Sigmoid colon (tissue), 7 donors: ENCODE results near the gene FGF14. TPM values are rescaled to one million over a fixed set of nuclear protein-coding genes. Genes with fewer than 3 reads are reported as not detected.

Experiments used
- DNase-seq: peaks from one replicate; pipeline ENCODE4 v3.0.0-alpha.2; 2019
- H3K27ac ChIP-seq, 4 donors: fragments of 200-600 bp; sonication (generic); one replicate each; pipeline ENCODE4 v1.5.1; 2016 to 2019; ENCODE audit warnings: mild to moderate bottlenecking in 1 of 4
- H3K27me3 ChIP-seq, 3 donors: fragments of 200-600 bp; sonication (generic); one replicate each; pipeline ENCODE4 v1.5.1; 2019; ENCODE audit warnings: mild to moderate bottlenecking in 1 of 3
- H3K36me3 ChIP-seq, 4 donors: fragments of 200-600 bp; sonication (generic); one replicate each; pipeline ENCODE4 v1.5.1; 2016 to 2019
- H3K4me1 ChIP-seq, 4 donors: fragments of 200-600 bp; sonication (generic); one replicate each; pipeline ENCODE4 v1.5.1; 2017 to 2019
- H3K4me3 ChIP-seq, 4 donors: fragments of 200-600 bp; sonication (generic); one replicate each; pipeline ENCODE4 v1.5.1; 2017 to 2019; ENCODE audit warnings: mild to moderate bottlenecking in 2 of 4, moderate library complexity in 1 of 4
- H3K9me3 ChIP-seq, 4 donors: fragments of 200-600 bp in 3 of 4; sonication (generic) in 3 of 4; one replicate each; pipeline versions ENCODE4 v1.5.1 to v1.6.1; 2013 to 2019
- CTCF ChIP-seq, 4 experiments: fragments of 450-650 bp in 3 of 4; fragments of 200-600 bp in 1 of 4; IDR thresholded peaks; one replicate each; pipeline ENCODE4 v1.5.1; 2016 to 2019; ENCODE audit warnings: antibody characterized with exemption in 4 of 4, mild to moderate bottlenecking in 3 of 4, moderate library complexity in 2 of 4
- EP300 ChIP-seq, 4 donors: sonication (generic); formaldehyde crosslinking; IDR thresholded peaks; one replicate each; pipeline ENCODE4 v1.6.1; 2017; ENCODE audit warnings: antibody characterized with exemption in 4 of 4
- POLR2A ChIP-seq, 2 donors: fragments of 450-650 bp; IDR thresholded peaks; one replicate each; pipeline ENCODE4 v1.6.1; 2016; ENCODE audit warnings: antibody characterized with exemption in 2 of 2, mild to moderate bottlenecking in 2 of 2, moderate library complexity in 2 of 2
- POLR2AphosphoS5 ChIP-seq, 4 donors: sonication (generic); formaldehyde crosslinking; IDR thresholded peaks; one replicate each; pipeline ENCODE4 v1.6.1; 2017; ENCODE audit warnings: antibody characterized with exemption in 4 of 4
- WGBS, 2 donors: extraction: QIAGEN DNeasy Blood & Tissue Kit; methylation state at CpG; one replicate each; pipeline ENCODE4 v1.1.7; 2013; 5-methylcytosine and 5-hydroxymethylcytosine counted together
- intact Hi-C: fragments of 100-400 bp; cut with DNase I; formaldehyde crosslinking; loops from one replicate; pipeline ENCODE4 v1.15.1; 2023
- polyA plus RNA-seq, 3 donors: library from polyadenylated mRNA; stranded (reverse); fragments of 200-250 nt; gene quantifications; one replicate each; pipeline ENCODE4 v1.2.3, GENCODE V29; 2013
- total RNA-seq, 4 donors: library from RNA; depleted of rRNA; stranded (reverse); fragments of >200 nt; gene quantifications; one replicate each; pipeline ENCODE4 v1.1.0, GENCODE V29; 2016
- donor health status: healthy with polysubstance abuse.
- donor health status: Bipolar disorder and iron deficiency.
- donor health status: healthy.

Gene FGF14
- total and polyA plus RNA-seq, 7 donors: under 0.01 to 1.6 (median 1.1) TPM

GRCh38 chr13:101965096-101965495 lies 436.8 kb downstream of the FGF14 start:
- no peaks in the 10 kb centered on the region for H3K27me3 ChIP-seq
- H3K4me3 ChIP-seq: no peak overlapping the region
- H3K27ac ChIP-seq: no peak overlapping the region
- WGBS, 2 donors: 74 to 77% methylated on average over 5 of the region's 5 CpGs
- H3K36me3 ChIP-seq: no peaks in the 10 kb centered on the region
- DNase-seq: no peak
- intact Hi-C loops: no loop called here
- no peaks in the 10 kb centered on the region for H3K9me3 ChIP-seq
- no peaks in the 10 kb centered on the region for H3K4me1 ChIP-seq
- TF ChIP-seq POLR2AphosphoS5 (IDR thresholded peaks at IDR 0.05): no peak
- TF ChIP-seq EP300 (IDR thresholded peaks at IDR 0.05): no peak

- H3K9me3 ChIP-seq: no peaks in the 10 kb centered on the region
- H3K27me3 ChIP-seq: no peaks in the 10 kb centered on the region
- 58 to 75% methylated on average over 5 of the region's 5 CpGs for WGBS, 2 donors
- no peak overlapping the region for H3K27ac ChIP-seq
- intact Hi-C loops: no loop called here
- H3K4me1 ChIP-seq: no peaks in the 10 kb centered on the region
- H3K36me3 ChIP-seq: no peaks in the 10 kb centered on the region
- DNase-seq: no peak
- no peak overlapping the region for H3K4me3 ChIP-seq
- no peak for TF ChIP-seq CTCF (IDR thresholded peaks at IDR 0.05)
- TF ChIP-seq POLR2A (IDR thresholded peaks at IDR 0.05): no peak
- TF ChIP-seq POLR2AphosphoS5 (IDR thresholded peaks at IDR 0.05): no peak
- TF ChIP-seq EP300 (IDR thresholded peaks at IDR 0.05): no peak
Observed at GRCh38 chr13:101959016-101959415, 442.8 kb downstream of the FGF14 start.

- 16 to 46% methylated on average over 3 of the region's 3 CpGs for WGBS, 2 donors
Observed at GRCh38 chr13:101955764-101956163, 446.1 kb downstream of the FGF14 start.

GRCh38 chr13:101951114-101951513 lies 450.7 kb downstream of the FGF14 start:
- TF ChIP-seq EP300 (IDR thresholded peaks at IDR 0.05) (no peak), POLR2A (IDR thresholded peaks at IDR 0.05) (no peak), POLR2AphosphoS5 (IDR thresholded peaks at IDR 0.05) (no peak), CTCF (IDR thresholded peaks at IDR 0.05) (no peak)
- Histone ChIP-seq H3K9me3 (no peaks in the 10 kb centered on the region), H3K27ac (no peak overlapping the region), H3K4me3 (no peak overlapping the region), H3K27me3 (no peaks in the 10 kb centered on the region), H3K4me1 (no peaks in the 10 kb centered on the region), H3K36me3 (no peaks in the 10 kb centered on the region)
- DNase-seq: no peak
- WGBS, 2 donors: 88 to 89% methylated on average over 2 of the region's 2 CpGs
- intact Hi-C loops: no loop called here

More at GRCh38 chr13:101955764-101956163, 446.1 kb downstream of the FGF14 start:
- no peak for TF ChIP-seq POLR2A (IDR thresholded peaks at IDR 0.05)
- no peak for TF ChIP-seq POLR2AphosphoS5 (IDR thresholded peaks at IDR 0.05)
- TF ChIP-seq CTCF (IDR thresholded peaks at IDR 0.05): no peak
- no peak for TF ChIP-seq EP300 (IDR thresholded peaks at IDR 0.05)
- Histone ChIP-seq H3K27me3 (no peaks in the 10 kb centered on the region), H3K4me3 (no peak overlapping the region), H3K4me1 (no peaks in the 10 kb centered on the region), H3K27ac (no peak overlapping the region), H3K9me3 (no peaks in the 10 kb centered on the region), H3K36me3 (no peaks in the 10 kb centered on the region)
- intact Hi-C loops: no loop called here
- DNase-seq: no peak

- Histone ChIP-seq H3K27me3 (no peaks in the 10 kb centered on the region), H3K4me3 (no peak overlapping the region), H3K36me3 (no peaks in the 10 kb centered on the region), H3K9me3 (no peaks in the 10 kb centered on the region), H3K4me1 (no peaks in the 10 kb centered on the region), H3K27ac (no peak overlapping the region)
- intact Hi-C loops: loop anchor here (10.0 kb wide), 1 partner anchor 605 kb away; no protein-coding TSS in a partner anchor
- DNase-seq: no peak
- TF ChIP-seq EP300 (IDR thresholded peaks at IDR 0.05) (no peak), POLR2A (IDR thresholded peaks at IDR 0.05) (no peak), POLR2AphosphoS5 (IDR thresholded peaks at IDR 0.05) (no peak), CTCF (IDR thresholded peaks at IDR 0.05) (no peak)
Observed at GRCh38 chr13:101949681-101950080, 452.2 kb downstream of the FGF14 start.
